A673 (cell line): ENCODE data around the gene HMGA1. TPM values are rescaled to one million over a fixed set of nuclear protein-coding genes. Genes with fewer than 3 reads are reported as not detected.
"Not testable (repeated sequence)": the region's sequence is repeated elsewhere in the genome, so short reads cannot be mapped to it uniquely, and the experiment has no call there.

ENCODE experiments used
- BruUV-seq: library from RNA; stranded (reverse); fragments of 400-500 nt; replicated peaks from 2 replicates; lab custom pipeline; 2021; lab: Mats Ljungman, UMichigan
- CTCF ChIA-PET: fragments of 300-600 bp; sonication (Branson Sonifier 250); formaldehyde crosslinking; loops from one replicate; lab custom pipeline; 2022; ENCODE audit warnings: antibody characterized with exemption; lab: Charles Lee
- POLR2A ChIA-PET: fragments of 300-600 bp; sonication (Branson Sonifier 250); formaldehyde crosslinking; loops from one replicate; lab custom pipeline; 2022; ENCODE audit warnings: antibody characterized with exemption; ENCODE audit not compliant: low non-redundant PET; lab: Charles Lee
- DNase-seq: peaks from one replicate; pipeline ENCODE4 v3.0.0-alpha.2; 2015; ENCODE audit warnings: low spot score
- H3K27ac ChIP-seq: fragments of 200-600 bp; sonication (generic); 2 replicates; pipeline ENCODE4 v1.5.1; 2016; ENCODE audit warnings: mixed run types, low read depth, mild to moderate bottlenecking, mixed read lengths, antibody characterized with exemption, low read length; ENCODE audit not compliant: poor library complexity, severe bottlenecking
- H3K27me3 ChIP-seq: fragments of 200-600 bp; sonication (generic); replicated peaks from 2 replicates; pipeline ENCODE4 v1.6.1; 2017; ENCODE audit warnings: mixed run types, low read depth, mild to moderate bottlenecking, mixed read lengths, antibody characterized with exemption, low read length; ENCODE audit not compliant: insufficient read depth, poor library complexity
- H3K36me3 ChIP-seq: fragments of 200-600 bp; sonication (generic); 2 replicates; pipeline ENCODE4 v1.6.1; 2016; ENCODE audit warnings: mixed run types, mild to moderate bottlenecking, mixed read lengths, antibody characterized with exemption, low read length; ENCODE audit not compliant: insufficient read depth, poor library complexity, severe bottlenecking
- H3K4me1 ChIP-seq: fragments of 200-600 bp; sonication (generic); 2 replicates; pipeline ENCODE4 v1.6.1; 2017; ENCODE audit warnings: mixed run types, mild to moderate bottlenecking, mixed read lengths, antibody characterized with exemption, low read length; ENCODE audit not compliant: insufficient read depth, poor library complexity, severe bottlenecking
- H3K4me3 ChIP-seq: fragments of 200-600 bp; sonication (generic); 2 replicates; pipeline ENCODE4 v1.5.1; 2016; ENCODE audit warnings: low read depth, mixed run types, mild to moderate bottlenecking, mixed read lengths, low read length; ENCODE audit not compliant: poor library complexity, severe bottlenecking
- H3K9me3 ChIP-seq: fragments of 200-600 bp; sonication (generic); 2 replicates; pipeline ENCODE4 v1.6.1; 2016; ENCODE audit warnings: mixed run types, low read depth, mild to moderate bottlenecking, mixed read lengths, antibody characterized with exemption, low read length; ENCODE audit not compliant: poor library complexity, severe bottlenecking
- EZH2 ChIP-seq: fragments of 200-600 bp; sonication (generic); IDR thresholded peaks from 2 replicates; pipeline ENCODE4 v1.6.1; 2017; ENCODE audit warnings: borderline replicate concordance, low read depth, mild to moderate bottlenecking, mixed read lengths, antibody characterized with exemption, low read length; ENCODE audit not compliant: poor library complexity, severe bottlenecking
- intact Hi-C: fragments of 100-400 bp; cut with micrococcal nuclease; formaldehyde crosslinking; loops from one replicate; pipeline ENCODE4 v1.10.0; 2022; ENCODE audit not compliant: unreplicated experiment
- total RNA-seq: library from RNA; stranded (reverse); gene quantifications from 2 replicates; pipeline ENCODE4 v1.2.3, GENCODE V29; 2021
- TF ChIP-seq, protein P1 (sequence below): fragments of 300-800, 200-600 bp; sonication (generic); conservative IDR thresholded peaks from 2 replicates; pipeline ENCODE4 v1.5.1; 2017; ENCODE audit warnings: low read depth, mild to moderate bottlenecking, antibody characterized with exemption, low read length, moderate library complexity, mixed read lengths

HMGA1 gene
- total RNA-seq, 1 experiment from 2014 or later, result 248 TPM

DNA sequence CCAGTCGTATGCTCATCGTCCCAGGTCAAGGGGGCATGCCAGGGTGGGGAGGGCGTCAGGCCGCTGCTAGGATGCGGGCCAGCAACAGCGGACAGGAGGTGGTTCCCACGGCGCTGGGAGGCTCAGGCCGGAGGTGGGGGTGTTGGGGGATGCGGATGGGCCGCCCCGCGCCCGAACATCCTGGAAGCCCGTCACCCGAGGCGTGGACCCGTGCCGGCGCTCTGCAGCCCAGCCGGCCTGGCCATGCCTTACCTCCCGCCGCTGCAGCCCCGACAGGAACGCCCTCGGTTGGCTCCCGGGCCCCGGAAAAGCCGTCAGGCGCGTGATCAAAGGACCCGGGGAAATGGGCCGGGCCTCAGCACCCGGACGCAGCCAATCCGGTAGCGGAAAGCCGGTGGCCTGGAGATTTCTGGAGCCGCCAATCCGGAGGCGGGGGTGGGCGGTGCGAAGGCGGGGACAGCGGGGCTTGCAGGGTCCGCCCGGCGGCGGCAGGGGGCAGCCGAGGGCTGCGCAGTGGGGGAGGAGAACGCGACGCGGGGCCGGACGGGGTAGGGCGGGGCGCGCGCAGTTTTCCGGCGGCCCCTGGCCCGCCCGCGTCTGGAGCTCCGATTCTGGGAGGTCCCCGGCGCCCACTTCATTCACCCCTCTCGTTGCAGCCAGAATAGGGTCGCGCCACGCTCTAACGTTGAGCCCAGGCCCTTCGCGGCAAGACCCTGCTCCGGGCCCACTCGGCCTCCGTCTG lies 12.2 kb downstream of the HMGA1 start, which contains the start of gene SMIM29:
SMIM29 (minus strand) TSS at position 280 of the 742 bp plus-strand sequence. CDS start 1,215 bp downstream, outside the sequence.
- CTCF ChIA-PET, result interaction anchor here (0.6 to 1.9 kb wide), 7 partner anchors 12 to 360 kb away, joined by 3 to 34 read pairs (median 5); partner anchors contain the start of genes HMGA1 and NUDT3
- Histone ChIP-seq H3K27me3 (no peaks in the 10 kb centered on the region), H3K9me3 (no peaks in the 10 kb centered on the region), H3K36me3 (peaks cover 3% of the 10 kb centered on the region), H3K4me1 (peaks cover 19% of the 10 kb centered on the region), H3K4me3 (peak within 1 kb of the TSS; percentile 81), H3K27ac (peak within 1 kb of the TSS; percentile 72)
- peak; percentile 96 for DNase-seq
- TF ChIP-seq, protein P1, sequence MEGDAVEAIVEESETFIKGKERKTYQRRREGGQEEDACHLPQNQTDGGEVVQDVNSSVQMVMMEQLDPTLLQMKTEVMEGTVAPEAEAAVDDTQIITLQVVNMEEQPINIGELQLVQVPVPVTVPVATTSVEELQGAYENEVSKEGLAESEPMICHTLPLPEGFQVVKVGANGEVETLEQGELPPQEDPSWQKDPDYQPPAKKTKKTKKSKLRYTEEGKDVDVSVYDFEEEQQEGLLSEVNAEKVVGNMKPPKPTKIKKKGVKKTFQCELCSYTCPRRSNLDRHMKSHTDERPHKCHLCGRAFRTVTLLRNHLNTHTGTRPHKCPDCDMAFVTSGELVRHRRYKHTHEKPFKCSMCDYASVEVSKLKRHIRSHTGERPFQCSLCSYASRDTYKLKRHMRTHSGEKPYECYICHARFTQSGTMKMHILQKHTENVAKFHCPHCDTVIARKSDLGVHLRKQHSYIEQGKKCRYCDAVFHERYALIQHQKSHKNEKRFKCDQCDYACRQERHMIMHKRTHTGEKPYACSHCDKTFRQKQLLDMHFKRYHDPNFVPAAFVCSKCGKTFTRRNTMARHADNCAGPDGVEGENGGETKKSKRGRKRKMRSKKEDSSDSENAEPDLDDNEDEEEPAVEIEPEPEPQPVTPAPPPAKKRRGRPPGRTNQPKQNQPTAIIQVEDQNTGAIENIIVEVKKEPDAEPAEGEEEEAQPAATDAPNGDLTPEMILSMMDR, result peak; percentile 89
- TF ChIP-seq EZH2, result no peak
- intact Hi-C loops, result loop anchor here (1.0 to 5.0 kb wide), 2 partner anchors 166 to 358 kb away; no protein-coding TSS in a partner anchor
- no TSS peak for BruUV-seq
- POLR2A ChIA-PET, result no interaction called here

DNA sequence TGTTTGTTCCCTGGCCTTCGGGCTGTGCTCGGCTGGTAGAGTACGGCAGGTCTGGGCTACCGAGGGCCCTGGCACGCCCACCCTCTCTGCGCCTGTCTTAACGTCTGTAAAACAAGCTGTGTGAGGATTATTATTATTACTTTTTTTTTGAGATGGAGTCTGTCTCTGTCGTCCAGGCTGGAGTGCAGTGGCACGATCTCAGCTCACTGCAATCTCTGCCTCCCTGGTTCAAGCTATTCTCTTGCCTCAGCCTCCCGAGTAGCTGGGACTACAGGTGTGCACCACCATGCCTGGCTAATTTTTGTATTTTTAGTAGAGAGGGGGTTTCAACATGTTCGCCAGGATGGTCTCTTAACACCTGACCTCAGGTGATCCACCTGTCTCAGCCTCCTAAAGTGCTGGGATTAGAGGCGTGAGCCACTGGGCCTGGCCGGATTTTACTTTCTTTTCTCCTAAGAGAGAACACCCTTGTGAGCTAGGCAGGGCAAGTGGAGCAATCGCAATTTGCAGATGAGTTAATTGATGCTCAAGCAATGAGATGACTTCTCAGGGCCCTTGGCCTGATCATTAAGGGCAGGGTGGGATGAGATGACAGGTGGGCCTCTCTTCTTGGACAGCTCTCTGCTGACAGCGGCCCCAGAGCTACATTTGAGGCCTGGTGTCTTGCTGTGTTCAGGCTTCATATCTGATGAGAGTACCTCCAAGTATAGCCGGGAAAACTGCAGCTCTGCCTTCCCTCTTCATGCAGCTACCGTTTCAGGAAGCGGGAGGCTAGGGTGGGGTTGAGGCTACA lies 13.0 kb downstream of the HMGA1 start:
- TF ChIP-seq EZH2, result no peak
- TF ChIP-seq, protein P1, result no peak
- Histone ChIP-seq H3K4me1 (peaks cover 11% of the 10 kb centered on the region), H3K4me3 (peak overlapping the region; percentile 81), H3K27me3 (no peaks in the 10 kb centered on the region), H3K9me3 (no peaks in the 10 kb centered on the region), H3K36me3 (no peaks in the 10 kb centered on the region), H3K27ac (peak overlapping the region; percentile 72)
- BruUV-seq, result no TSS peak
- ChIA-PET POLR2A (no interaction called here), CTCF (interaction anchor here (0.5 to 1.9 kb wide), 9 partner anchors 13 to 668 kb away, joined by 3 to 34 read pairs (median 3); partner anchors contain the start of genes HMGA1 and NUDT3)
- intact Hi-C loops, result loop anchor here (1.0 to 5.0 kb wide), 2 partner anchors 166 to 358 kb away; no protein-coding TSS in a partner anchor
- DNase-seq, result no peak

DNA sequence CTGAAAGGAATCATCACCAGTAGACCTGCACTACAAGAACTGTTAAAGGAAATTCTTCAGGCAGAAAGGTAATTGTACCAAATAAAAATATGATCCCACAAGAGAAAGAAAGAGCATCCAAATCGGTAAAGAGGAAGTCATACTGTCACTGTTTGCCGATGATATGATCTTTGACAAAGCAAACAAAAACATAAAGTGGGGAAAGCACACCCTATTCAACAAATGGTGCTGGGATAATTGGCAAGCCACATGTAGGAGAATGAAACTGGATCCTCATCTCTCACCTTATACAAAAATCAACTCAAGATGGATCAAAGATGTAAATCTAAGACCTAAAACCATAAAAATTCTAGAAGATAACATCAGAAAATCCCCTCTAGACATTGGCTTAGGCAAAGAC lies 15.7 kb downstream of the HMGA1 start:
- H3K36me3 ChIP-seq, intact Hi-C loops, H3K4me3 ChIP-seq, POLR2A ChIA-PET, H3K9me3 ChIP-seq, BruUV-seq, H3K4me1 ChIP-seq, H3K27ac ChIP-seq, CTCF ChIA-PET, DNase-seq, H3K27me3 ChIP-seq: not testable (repeated sequence)
